GM12892 (cell line): ENCODE results near the gene AGBL3.

Experiments used
- POLR2A ChIP-seq: IDR thresholded peaks from 2 replicates; pipeline ENCODE4 v1.6.1; 2011; ENCODE audit warnings: low read depth, low read length, control low read depth
- POLR2AphosphoS5 ChIP-seq: IDR thresholded peaks from 2 replicates; pipeline ENCODE4 v1.6.1; 2011; ENCODE audit warnings: low read depth, low read length, control low read depth
- TAF1 ChIP-seq: IDR thresholded peaks from 2 replicates; pipeline ENCODE4 v1.6.1; 2011; ENCODE audit warnings: low read depth, mild to moderate bottlenecking, control low read depth, low read length, borderline replicate concordance

- TF ChIP-seq POLR2AphosphoS5 (no peak), POLR2A (no peak), TAF1 (no peak)
Measured at GRCh38 chr7:134997214-134997885, 11.0 kb downstream of the AGBL3 start.
